ENCODE results near the gene C10orf71.

DNA sequence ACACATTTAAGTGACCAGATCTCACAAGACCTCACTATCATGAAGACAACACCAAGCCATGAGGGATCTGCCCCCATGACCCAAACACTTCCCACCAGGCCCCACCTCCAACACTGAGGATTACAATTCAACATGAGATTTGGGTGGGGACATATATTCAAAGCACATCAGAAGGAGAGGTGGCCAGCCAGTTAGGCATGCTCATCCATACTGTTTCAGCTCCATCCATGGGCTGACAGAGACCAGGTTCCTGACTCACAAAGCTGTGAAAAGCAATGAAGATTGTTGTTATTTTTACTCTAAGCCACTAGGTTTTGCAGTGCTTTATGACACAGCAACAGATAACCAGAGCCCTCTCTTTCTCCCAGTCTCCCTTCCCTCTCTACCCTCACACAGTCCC is 36.0 kb downstream of the C10orf71 start:
- no peak for TF ChIP-seq POLR2A (IDR thresholded peaks at IDR 0.05)
- TF ChIP-seq POLR2AphosphoS5 (IDR thresholded peaks at IDR 0.05): no peak
- TF ChIP-seq, protein P1, sequence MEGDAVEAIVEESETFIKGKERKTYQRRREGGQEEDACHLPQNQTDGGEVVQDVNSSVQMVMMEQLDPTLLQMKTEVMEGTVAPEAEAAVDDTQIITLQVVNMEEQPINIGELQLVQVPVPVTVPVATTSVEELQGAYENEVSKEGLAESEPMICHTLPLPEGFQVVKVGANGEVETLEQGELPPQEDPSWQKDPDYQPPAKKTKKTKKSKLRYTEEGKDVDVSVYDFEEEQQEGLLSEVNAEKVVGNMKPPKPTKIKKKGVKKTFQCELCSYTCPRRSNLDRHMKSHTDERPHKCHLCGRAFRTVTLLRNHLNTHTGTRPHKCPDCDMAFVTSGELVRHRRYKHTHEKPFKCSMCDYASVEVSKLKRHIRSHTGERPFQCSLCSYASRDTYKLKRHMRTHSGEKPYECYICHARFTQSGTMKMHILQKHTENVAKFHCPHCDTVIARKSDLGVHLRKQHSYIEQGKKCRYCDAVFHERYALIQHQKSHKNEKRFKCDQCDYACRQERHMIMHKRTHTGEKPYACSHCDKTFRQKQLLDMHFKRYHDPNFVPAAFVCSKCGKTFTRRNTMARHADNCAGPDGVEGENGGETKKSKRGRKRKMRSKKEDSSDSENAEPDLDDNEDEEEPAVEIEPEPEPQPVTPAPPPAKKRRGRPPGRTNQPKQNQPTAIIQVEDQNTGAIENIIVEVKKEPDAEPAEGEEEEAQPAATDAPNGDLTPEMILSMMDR (IDR thresholded peaks at IDR 0.05): no peak

Data from breast epithelium (tissue), 3 donors.